NT2/D1 (cell line): ENCODE measurements around the gene ZNF146.

ENCODE experiments used
- YY1 ChIP-seq: IDR thresholded peaks from 2 replicates; pipeline ENCODE4 v1.6.1; 2011; ENCODE audit not compliant: insufficient read length, insufficient read depth
- ZNF274 ChIP-seq: IDR thresholded peaks from 2 replicates; pipeline ENCODE4 v1.6.1; 2011; ENCODE audit warnings: mild to moderate bottlenecking, low read depth, low read length

- TF ChIP-seq YY1, result no peak
- no peak for TF ChIP-seq ZNF274
Measured at GRCh38 chr19:36209372-36209771, 5.5 kb upstream of the ZNF146 start.
